T-helper 17 cell (primary cell): Measurements from ENCODE around the gene IL25. TPM values are rescaled to one million over a fixed set of nuclear protein-coding genes. Genes with fewer than 3 reads are reported as not detected.
"Not testable (repeated sequence)": the region's sequence is repeated elsewhere in the genome, so short reads cannot be mapped to it uniquely, and the experiment has no call there.

Experiments used
- ATAC-seq: fragments of 150-1000 bp; cut with Tn5 transposase; 2 replicates; pipeline ENCODE4 v1.10.0; 2021; ENCODE audit warnings: mild to moderate bottlenecking, moderate library complexity
- DNase-seq, 3 donors: peaks; one replicate each; pipeline versions ENCODE4 v3.0.0 to v3.0.0-alpha.2; 2020 to 2021
- H3K9me3 ChIP-seq: one replicate; pipeline ENCODE4 v1.7.0; 2013; ENCODE audit warnings: low read length, mild to moderate bottlenecking; ENCODE audit not compliant: control insufficient read depth, poor library complexity, severe bottlenecking
- H3K27ac Mint-ChIP-seq: one replicate; pipeline ENCODE4 v1.8.0; 2022; ENCODE audit warnings: mild to moderate bottlenecking, moderate library complexity, mixed read lengths
- H3K27me3 Mint-ChIP-seq: one replicate; pipeline ENCODE4 v1.8.0; 2022; ENCODE audit warnings: mixed read lengths
- H3K36me3 Mint-ChIP-seq: one replicate; pipeline ENCODE4 v1.8.0; 2022; ENCODE audit warnings: low read depth, mixed read lengths
- H3K4me1 Mint-ChIP-seq: one replicate; pipeline ENCODE4 v1.8.0; 2022; ENCODE audit warnings: mild to moderate bottlenecking, mixed read lengths
- H3K4me3 Mint-ChIP-seq: one replicate; pipeline ENCODE4 v1.8.0; 2022; ENCODE audit warnings: mild to moderate bottlenecking, moderate library complexity, mixed read lengths
- total RNA-seq, 4 donors: library from RNA in 2 of 4; stranded (reverse) in 2 of 4; gene quantifications; one replicate each; pipeline ENCODE4 v1.2.3 and lab custom pipeline; 2022 to 2026

Gene IL25
- total RNA-seq: not detected
- total RNA-seq (lab: John Stamatoyannopoulos, UW): 0 reads per million in 2 donors

DNA sequence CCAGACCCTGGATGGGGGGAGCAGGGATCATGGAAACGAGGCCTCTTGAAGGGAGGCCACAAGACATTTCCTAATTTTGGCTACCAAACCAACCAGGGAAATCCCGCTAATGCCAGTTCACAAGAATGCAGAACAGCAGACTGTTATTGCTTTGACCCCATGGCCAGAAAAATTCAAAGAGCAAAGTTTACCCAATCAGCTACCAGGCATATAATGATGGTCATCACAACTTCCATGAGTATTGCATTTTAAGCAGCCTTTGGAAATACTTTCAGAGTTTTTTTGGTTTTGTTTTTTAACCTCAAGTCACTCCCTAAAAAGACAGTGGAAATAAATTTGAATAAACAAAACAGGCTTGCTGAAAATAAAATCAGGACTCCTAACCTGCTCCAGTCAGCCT, at the start of gene IL25:
IL25 (plus strand) TSS at position 301 of the 400 bp plus-strand sequence.
- H3K4me1 Mint-ChIP-seq: peaks cover 4% of the 10 kb centered on the region
- no peak for DNase-seq
- H3K36me3 Mint-ChIP-seq: peaks cover 6% of the 10 kb centered on the region
- H3K9me3 ChIP-seq: no peaks in the 10 kb centered on the region
- H3K4me3 Mint-ChIP-seq: no peak within 1 kb of the TSS
- no peak within 1 kb of the TSS for H3K27ac Mint-ChIP-seq
- H3K27me3 Mint-ChIP-seq: peaks cover 42% of the 10 kb centered on the region
- no peak for ATAC-seq

- Mint-ChIP-seq H3K4me3 (no peak overlapping the region), H3K36me3 (no peaks in the 10 kb centered on the region), H3K27me3 (no peaks in the 10 kb centered on the region), H3K4me1 (peaks cover 22% of the 10 kb centered on the region), H3K27ac (no peak overlapping the region)
- ATAC-seq (no peak), DNase-seq (no peak)
- H3K9me3 ChIP-seq: no peaks in the 10 kb centered on the region
Observed at GRCh38 chr14:23323838-23324454, 48.7 kb upstream of the IL25 start.

DNA sequence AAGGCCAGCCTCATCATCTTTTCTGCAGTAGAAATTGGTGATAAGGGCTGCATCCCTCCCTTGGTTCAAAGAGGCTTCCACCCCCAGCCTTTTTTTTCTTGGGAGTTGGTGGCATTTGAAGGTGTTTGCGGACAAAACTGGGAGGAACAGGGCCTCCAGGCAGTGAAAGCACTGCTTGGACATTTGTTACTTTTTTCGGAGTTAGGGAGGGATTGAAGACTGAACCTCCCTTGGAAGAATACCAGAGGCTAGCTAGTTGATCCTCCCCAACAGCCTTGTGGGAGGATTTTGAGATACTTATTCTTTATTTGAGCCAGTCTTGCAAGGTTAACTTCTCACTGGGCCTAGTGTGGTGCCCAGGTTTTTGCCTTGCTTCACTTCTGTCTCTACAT, 48.2 kb upstream of the IL25 start:
- Mint-ChIP-seq H3K36me3 (no peaks in the 10 kb centered on the region), H3K27ac (no peak overlapping the region), H3K4me1 (peaks cover 22% of the 10 kb centered on the region)

GRCh38 chr14:23324993-23325392, 47.6 kb upstream of the IL25 start:
- Mint-ChIP-seq H3K27ac (peak overlapping the region; percentile 51), H3K36me3 (no peaks in the 10 kb centered on the region)
- ATAC-seq: no peak

More for the DNA sequence above, 48.2 kb upstream of the IL25 start:
- no peaks in the 10 kb centered on the region for H3K9me3 ChIP-seq
- ATAC-seq: no peak
- H3K27me3 Mint-ChIP-seq: no peaks in the 10 kb centered on the region
- no peak overlapping the region for H3K4me3 Mint-ChIP-seq
- no peak for DNase-seq

GRCh38 chr14:23325746-23326145, 46.9 kb upstream of the IL25 start:
- ATAC-seq: not testable (repeated sequence)

More at GRCh38 chr14:23324993-23325392, 47.6 kb upstream of the IL25 start:
- no peak for DNase-seq
- no peaks in the 10 kb centered on the region for H3K27me3 Mint-ChIP-seq
- no peaks in the 10 kb centered on the region for H3K9me3 ChIP-seq
- peaks cover 22% of the 10 kb centered on the region for H3K4me1 Mint-ChIP-seq
- H3K4me3 Mint-ChIP-seq: no peak overlapping the region

DNA sequence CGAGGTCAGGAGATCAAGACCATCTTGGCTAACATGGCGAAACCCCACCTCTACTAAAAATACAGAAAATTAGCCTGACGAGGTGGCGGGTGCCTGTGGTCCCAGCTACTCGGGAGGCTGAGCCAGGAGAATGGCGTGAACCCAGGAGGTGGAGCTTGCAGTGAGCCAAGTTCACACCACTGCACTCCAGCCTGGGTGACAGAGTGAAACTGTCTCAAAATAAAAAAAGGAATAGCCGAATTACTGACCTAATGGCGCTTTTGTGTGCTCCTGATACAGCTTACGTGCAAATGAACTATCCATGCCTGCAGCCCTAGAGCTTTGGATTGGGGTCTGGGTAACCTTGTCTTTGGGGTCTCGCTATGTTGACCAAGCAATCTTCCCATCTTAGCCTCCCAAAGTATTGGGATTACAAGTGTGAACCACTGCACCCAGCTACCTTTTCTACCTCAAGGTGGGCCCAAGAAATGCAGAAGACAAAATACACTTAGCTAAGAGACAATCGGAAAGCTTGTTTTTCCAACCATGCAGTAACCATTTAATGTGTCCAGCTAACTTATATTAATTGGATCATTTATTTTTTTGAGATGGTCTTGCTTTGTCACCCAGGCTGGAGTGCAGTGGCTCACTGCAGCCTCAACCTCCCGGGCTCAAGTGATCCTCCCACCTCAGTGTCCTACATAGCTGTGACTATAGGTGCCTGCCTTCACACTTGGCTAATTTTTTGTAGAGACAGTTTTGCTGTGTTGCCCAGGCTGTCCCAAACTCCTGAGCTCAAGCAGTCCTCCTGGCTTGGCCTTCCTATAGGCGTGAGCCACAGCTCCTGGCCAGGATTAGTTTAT, 45.9 kb upstream of the IL25 start:
- ATAC-seq: no peak
- Mint-ChIP-seq H3K4me1 (peaks cover 18% of the 10 kb centered on the region), H3K36me3 (no peaks in the 10 kb centered on the region), H3K27me3 (no peaks in the 10 kb centered on the region), H3K27ac (peak overlapping the region; percentile 78), H3K4me3 (no peak overlapping the region)
- no peaks in the 10 kb centered on the region for H3K9me3 ChIP-seq
- DNase-seq: no peak

More at GRCh38 chr14:23325746-23326145, 46.9 kb upstream of the IL25 start:
- not testable (repeated sequence) for H3K4me3 Mint-ChIP-seq, DNase-seq, H3K36me3 Mint-ChIP-seq, H3K9me3 ChIP-seq, H3K27me3 Mint-ChIP-seq
- H3K4me1 Mint-ChIP-seq: peaks cover 18% of the 10 kb centered on the region
- peak overlapping the region; percentile 51 for H3K27ac Mint-ChIP-seq

- H3K36me3 Mint-ChIP-seq: no peaks in the 10 kb centered on the region
- no peak overlapping the region for H3K4me3 Mint-ChIP-seq
- H3K9me3 ChIP-seq: no peaks in the 10 kb centered on the region
- DNase-seq (peak in 2 of 3 donors; percentile 30 to 48), ATAC-seq (peak; percentile 75)
- no peaks in the 10 kb centered on the region for H3K27me3 Mint-ChIP-seq
- H3K27ac Mint-ChIP-seq: peak overlapping the region; percentile 78
- H3K4me1 Mint-ChIP-seq: peaks cover 5% of the 10 kb centered on the region
Observed at GRCh38 chr14:23327947-23328744, 44.5 kb upstream of the IL25 start.

DNA sequence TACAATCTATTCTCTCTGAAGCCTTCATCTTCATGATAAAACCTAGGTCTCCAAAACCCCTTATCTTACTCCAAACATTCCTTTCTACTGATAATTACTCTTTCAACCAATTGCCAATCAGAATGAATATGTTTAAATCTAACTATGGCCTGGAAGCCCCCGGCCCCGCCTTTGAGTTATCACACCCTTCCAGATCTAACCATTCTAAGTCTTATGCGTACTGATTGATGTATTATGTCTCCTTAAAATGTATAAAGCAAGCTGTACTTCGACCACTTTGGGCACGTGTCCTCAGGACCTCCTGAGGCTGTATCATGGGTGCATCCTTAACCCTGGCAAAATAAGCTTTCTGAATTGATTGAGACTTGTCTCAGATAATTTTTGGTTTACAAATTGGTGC, 37.0 kb upstream of the IL25 start:
- Mint-ChIP-seq H3K27ac (no peak overlapping the region), H3K4me3 (no peak overlapping the region), H3K27me3 (peaks cover 37% of the 10 kb centered on the region), H3K36me3 (peaks cover 3% of the 10 kb centered on the region), H3K4me1 (no peaks in the 10 kb centered on the region)
- no peaks in the 10 kb centered on the region for H3K9me3 ChIP-seq
- ATAC-seq (no peak), DNase-seq (no peak)

GRCh38 chr14:23339506-23340268, 32.9 kb upstream of the IL25 start:
- no peaks in the 10 kb centered on the region for H3K9me3 ChIP-seq
- ATAC-seq (no peak), DNase-seq (no peak)
- Mint-ChIP-seq H3K4me3 (no peak overlapping the region), H3K27me3 (peaks cover 39% of the 10 kb centered on the region), H3K4me1 (no peaks in the 10 kb centered on the region), H3K27ac (no peak overlapping the region), H3K36me3 (peaks cover 3% of the 10 kb centered on the region)

- Mint-ChIP-seq H3K27me3 (peaks cover 5% of the 10 kb centered on the region), H3K4me3 (no peak overlapping the region), H3K27ac (no peak overlapping the region), H3K4me1 (peaks cover 4% of the 10 kb centered on the region), H3K36me3 (peaks cover 3% of the 10 kb centered on the region)
- DNase-seq (no peak), ATAC-seq (no peak)
- no peaks in the 10 kb centered on the region for H3K9me3 ChIP-seq
Observed at GRCh38 chr14:23344481-23344880, 28.1 kb upstream of the IL25 start.

DNA sequence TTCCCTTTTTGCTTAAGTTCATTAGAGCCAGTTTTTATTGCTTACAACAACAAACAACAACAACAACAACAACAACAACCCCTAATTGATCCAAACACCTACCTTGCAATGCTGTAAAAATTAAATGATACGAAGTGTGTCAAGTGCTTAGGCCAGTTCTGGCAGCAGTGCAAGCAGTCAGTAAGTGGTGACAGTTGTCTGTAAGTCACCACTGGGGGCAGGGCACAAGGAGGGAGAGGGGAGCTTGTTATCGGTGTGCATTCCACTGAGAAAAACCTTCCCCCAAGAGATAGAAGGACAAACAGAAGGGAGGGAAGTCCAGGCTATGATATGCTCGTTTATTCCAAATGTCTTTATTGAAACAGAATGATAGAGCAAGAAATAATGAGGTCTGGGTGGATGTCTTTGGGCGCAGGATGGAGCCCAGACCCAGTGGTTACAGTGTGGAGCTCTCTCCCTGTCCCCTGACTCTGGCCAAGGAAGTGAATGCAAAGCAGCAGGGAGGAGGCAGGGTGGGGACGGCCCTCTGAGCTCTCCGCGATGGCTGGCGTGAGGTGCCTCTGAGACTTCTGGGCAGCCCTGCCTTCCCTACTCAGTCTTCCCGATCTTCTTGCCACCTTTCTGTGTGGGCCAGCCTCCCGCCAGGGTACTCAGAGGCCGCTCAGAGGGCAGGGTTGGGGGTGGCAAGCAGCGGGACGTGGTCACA, 26.5 kb upstream of the IL25 start:
- DNase-seq (no peak), ATAC-seq (no peak)
- no peaks in the 10 kb centered on the region for H3K9me3 ChIP-seq
- peaks cover 17% of the 10 kb centered on the region for H3K27me3 Mint-ChIP-seq
- no peak overlapping the region for H3K27ac Mint-ChIP-seq
- peaks cover 5% of the 10 kb centered on the region for H3K36me3 Mint-ChIP-seq
- no peak overlapping the region for H3K4me3 Mint-ChIP-seq
- peaks cover 4% of the 10 kb centered on the region for H3K4me1 Mint-ChIP-seq

DNA sequence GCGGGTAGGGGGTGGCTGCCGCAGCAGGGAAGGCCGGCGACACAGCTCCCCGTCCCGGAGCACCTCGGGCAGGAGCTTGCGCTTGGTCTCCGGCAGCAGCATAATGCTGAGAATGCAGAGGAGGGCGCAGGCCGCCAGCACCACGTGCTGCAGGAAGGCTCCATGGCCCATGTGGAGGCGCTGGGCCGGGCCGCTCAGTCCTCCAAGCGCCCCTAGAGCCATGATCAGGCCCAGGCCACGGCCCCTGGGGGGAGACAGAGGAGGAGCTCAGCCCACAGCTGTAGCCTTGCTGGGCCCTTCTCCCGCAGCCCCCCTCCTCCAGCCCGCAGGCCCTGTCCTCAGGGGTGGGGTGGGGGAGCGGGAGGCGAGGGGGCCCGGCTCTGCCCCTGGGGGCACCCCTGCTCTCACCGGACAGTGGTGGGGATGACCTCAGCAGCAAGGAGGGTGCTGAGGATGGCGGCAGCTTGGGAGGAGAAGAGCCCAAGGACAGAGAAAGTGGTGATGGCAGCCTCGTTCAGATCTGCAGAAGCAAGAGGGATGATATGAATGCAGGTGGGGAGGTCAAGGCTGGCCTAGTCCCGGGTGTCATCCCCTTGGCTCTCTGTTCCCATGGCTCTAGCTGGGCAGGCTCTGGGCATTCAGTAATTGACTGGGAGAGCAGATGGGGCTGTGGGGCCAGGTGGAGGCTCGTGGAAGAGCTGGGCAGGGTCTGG, 25.8 kb upstream of the IL25 start:
- Mint-ChIP-seq H3K27ac (no peak overlapping the region), H3K27me3 (peaks cover 20% of the 10 kb centered on the region), H3K36me3 (peaks cover 5% of the 10 kb centered on the region), H3K4me1 (peaks cover 4% of the 10 kb centered on the region), H3K4me3 (no peak overlapping the region)
- DNase-seq (no peak), ATAC-seq (no peak)
- H3K9me3 ChIP-seq: no peaks in the 10 kb centered on the region
